Sciatic nerve (tissue), 2 donors: ENCODE results near the gene PTPRA. TPM values are rescaled to one million over a fixed set of nuclear protein-coding genes. Genes with fewer than 3 reads are reported as not detected.

Source experiments
- ATAC-seq: fragments of 200-7000 bp; cut with Tn5 transposase; one replicate; pipeline ENCODE4 v1.9.1; 2020; ENCODE audit warnings: mild to moderate bottlenecking, moderate library complexity
- DNase-seq: peaks from one replicate; pipeline ENCODE4 v3.0.0-alpha.2; 2020; ENCODE audit warnings: low spot score
- intact Hi-C: fragments of 100-400 bp; cut with DNase I; formaldehyde crosslinking; loops from one replicate; pipeline ENCODE4 v1.14.2; 2022
- total RNA-seq: library from RNA; stranded (reverse); fragmentation: NEBNext Ultra II Directional; extraction: Animal tissue kit (Norgen Biotek cat#: 25700); gene quantifications from one replicate; pipeline ENCODE4 v1.2.1, GENCODE V29; 2021
- donor health status: DM: no; HTN: no; CAD: no.
- donor health status: DM: no; HTN: no; CAD: no.

Gene PTPRA
- total RNA-seq, 1 donor from 2014 or later, result 81.7 TPM

DNA sequence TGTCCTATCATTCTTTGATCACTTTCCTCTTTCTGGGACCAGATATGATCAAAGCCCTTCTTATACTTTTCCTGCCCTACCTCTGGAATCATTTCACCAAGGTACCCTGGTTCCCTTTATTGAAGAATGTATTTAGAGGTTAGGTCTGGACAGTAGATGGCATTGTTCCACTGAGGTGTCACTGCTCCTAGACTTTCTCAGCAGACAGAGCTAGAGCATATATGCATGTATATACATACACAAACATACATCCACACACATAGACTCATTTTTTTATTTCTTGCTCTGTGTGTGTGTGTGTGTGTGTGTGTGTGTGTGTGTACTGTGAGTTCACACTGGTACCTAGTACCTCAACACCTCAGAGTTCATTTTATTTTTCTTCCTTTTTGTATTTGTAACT is 40.9 kb downstream of the PTPRA start:
- intact Hi-C loops, result no loop called here
- DNase-seq (no peak), ATAC-seq (no peak)

DNA sequence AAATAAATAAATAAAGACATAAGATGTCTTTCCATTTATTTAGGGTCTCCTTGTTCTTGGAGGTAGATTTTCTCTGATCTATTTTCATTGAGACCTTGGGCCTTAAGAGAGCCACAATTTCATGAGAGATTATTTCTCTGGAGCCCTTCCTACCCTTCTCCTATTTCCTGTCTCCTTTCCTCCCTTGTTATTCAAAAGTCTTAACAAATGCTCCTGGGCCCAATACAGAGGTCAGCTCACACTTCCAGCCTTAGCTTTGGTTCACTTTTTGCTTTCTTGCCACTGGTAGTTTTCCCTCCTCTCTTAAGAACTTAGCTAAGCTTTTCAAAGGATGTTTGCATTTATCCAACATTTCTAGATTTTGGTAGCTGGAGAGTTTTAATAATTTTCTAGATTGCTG is 44.0 kb downstream of the PTPRA start:
- DNase-seq (no peak), ATAC-seq (no peak)
- intact Hi-C loops, result no loop called here

DNA sequence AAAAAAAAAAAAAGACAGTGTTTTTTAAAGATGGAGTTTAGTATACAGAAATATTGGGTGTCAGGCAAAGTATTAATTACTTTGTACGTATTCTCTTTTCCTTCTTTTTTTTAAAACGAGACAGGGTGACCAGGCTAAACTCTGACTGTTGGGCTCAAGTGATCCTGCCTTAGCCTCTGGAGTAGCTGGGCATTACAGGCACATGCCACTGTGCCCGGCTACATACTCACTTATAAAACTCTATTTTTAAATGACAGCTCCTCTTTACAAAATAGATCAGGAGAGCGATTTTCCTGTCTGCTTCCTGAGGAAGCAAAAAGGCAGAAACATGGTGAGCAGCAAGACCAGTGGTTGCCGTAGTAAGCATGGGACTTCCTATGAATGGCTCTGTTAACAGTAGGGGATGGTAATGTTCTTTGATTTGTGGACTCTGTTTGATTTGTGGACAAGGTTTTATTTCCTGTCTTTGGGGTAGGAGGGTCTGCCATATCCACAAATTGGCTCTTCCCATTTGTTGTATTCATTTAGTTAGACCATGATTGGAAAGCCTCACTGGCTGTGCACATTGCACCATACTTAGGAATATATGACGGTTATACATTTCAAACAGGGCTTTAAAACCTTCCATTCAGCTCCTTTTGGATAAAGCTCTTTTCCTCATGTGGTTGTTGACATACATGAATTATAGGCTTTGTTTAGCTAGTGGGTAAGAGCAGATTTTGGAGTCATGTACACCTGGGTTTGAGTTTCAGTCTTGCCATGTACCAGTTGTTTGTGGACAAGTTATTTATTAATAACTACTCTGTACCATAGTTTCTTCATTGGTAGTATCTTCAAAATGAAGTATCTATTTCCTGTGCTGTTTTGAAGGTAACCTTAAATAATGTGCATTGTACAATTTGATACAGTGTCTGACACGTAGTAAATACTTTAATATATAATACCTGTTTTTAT is 45.1 kb downstream of the PTPRA start:
- no peak for ATAC-seq
- intact Hi-C loops, result no loop called here
- DNase-seq, result no peak

- ATAC-seq, result no peak
- intact Hi-C loops, result no loop called here
- DNase-seq, result no peak
Measured at GRCh38 chr20:2919518-2920245, 46.4 kb downstream of the PTPRA start.

GRCh38 chr20:2920473-2920872 is 47.2 kb downstream of the PTPRA start:
- intact Hi-C loops, result no loop called here
- DNase-seq (no peak), ATAC-seq (no peak)

- ATAC-seq, result no peak
- intact Hi-C loops, result no loop called here
- no peak for DNase-seq
Measured at GRCh38 chr20:2921506-2921905, 48.2 kb downstream of the PTPRA start.

GRCh38 chr20:2922957-2923356 is 49.7 kb downstream of the PTPRA start:
- intact Hi-C loops, result no loop called here
- ATAC-seq, result no peak
- DNase-seq, result no peak

DNA sequence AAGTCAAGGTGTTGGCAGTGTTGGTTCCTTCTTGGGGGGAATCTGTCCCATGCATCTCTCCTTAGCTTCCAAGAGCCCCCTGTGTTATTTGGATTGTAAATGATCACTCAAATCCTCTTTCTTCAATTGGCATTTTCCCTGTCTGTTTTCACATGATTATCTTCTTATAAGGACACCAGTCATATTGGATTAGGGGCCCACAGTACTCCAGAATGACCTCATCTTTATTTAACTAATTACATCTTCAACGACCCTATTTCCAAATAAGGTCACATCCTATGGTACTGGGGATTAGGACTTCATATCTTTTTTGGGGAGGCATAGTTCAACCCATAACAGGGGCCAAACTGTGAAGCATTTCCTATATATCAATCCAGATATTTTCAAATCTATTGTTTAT is 57.3 kb downstream of the PTPRA start:
- intact Hi-C loops, result no loop called here
- DNase-seq (no peak), ATAC-seq (no peak)

- ATAC-seq (no peak), DNase-seq (no peak)
- intact Hi-C loops, result no loop called here
Measured at GRCh38 chr20:2932498-2932897, 59.2 kb downstream of the PTPRA start.

GRCh38 chr20:2937902-2938301 is 64.6 kb downstream of the PTPRA start:
- intact Hi-C loops, result no loop called here
- DNase-seq (no peak), ATAC-seq (no peak)

GRCh38 chr20:2942439-2942838 is 69.2 kb downstream of the PTPRA start:
- intact Hi-C loops, result no loop called here
- no peak for ATAC-seq

GRCh38 chr20:2946988-2947961 is 74.0 kb downstream of the PTPRA start:
- peak; percentile 95 for ATAC-seq
- no peak for DNase-seq
- intact Hi-C loops, result no loop called here

More at GRCh38 chr20:2942439-2942838, 69.2 kb downstream of the PTPRA start:
- no peak for DNase-seq

DNA sequence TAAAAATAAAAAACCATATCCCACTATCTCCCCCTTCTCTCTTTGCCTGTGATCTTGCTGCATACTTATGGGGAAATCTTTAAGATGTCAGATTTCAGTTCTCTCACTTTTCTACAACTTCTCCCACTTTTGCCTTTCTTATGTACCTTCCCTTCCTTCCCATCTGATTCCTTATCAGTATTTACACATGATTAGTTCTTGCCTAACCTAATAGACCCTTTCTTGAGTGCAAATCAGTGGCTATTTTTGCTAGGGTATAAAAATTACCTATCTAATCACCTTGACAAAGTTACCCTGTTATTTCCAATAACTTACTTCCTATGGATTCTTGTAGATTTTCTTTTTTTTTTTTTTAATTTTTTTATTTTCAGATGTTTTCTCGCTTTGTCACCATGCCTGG is 75.7 kb downstream of the PTPRA start:
- ATAC-seq, result no peak

GRCh38 chr20:2952766-2953165 is 79.5 kb downstream of the PTPRA start:
- intact Hi-C loops, result no loop called here
- no peak for DNase-seq
- ATAC-seq, result no peak

More for the DNA sequence above, 75.7 kb downstream of the PTPRA start:
- intact Hi-C loops, result no loop called here
- DNase-seq, result no peak

GRCh38 chr20:2955257-2955970 is 82.1 kb downstream of the PTPRA start:
- intact Hi-C loops, result no loop called here
- DNase-seq (no peak), ATAC-seq (no peak)

DNA sequence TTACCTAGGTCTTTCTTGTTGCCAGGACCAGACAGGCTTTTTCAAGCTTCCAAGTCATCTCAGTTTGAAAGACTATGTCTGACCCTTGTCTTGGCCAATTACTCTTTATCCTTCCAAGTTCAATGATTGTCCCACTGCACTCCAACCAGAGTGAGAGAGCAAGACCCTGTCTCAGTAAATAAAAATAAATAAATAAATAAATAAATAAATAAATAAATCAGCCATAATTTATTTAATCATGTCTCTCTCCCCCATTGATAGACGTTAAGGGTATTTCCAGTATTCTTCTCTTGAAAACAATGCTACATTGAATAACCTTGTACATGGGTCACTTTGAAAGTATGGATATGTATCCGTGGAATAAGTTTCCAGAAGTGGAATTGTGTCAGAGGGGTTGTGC is 83.2 kb downstream of the PTPRA start:
- DNase-seq (no peak), ATAC-seq (no peak)
- intact Hi-C loops, result no loop called here

- intact Hi-C loops, result no loop called here
- DNase-seq, result no peak
- no peak for ATAC-seq
Measured at GRCh38 chr20:2967841-2968240, 94.6 kb downstream of the PTPRA start.

GRCh38 chr20:2972126-2972525 is 98.8 kb downstream of the PTPRA start:
- no peak for ATAC-seq
- DNase-seq, result no peak
- intact Hi-C loops, result no loop called here

- no peak for ATAC-seq
- intact Hi-C loops, result no loop called here
- no peak for DNase-seq
Measured at GRCh38 chr20:2973574-2973973, 100.3 kb downstream of the PTPRA start.
